WTC11 (cell line): ENCODE data around the gene GLT8D2. TPM values are rescaled to one million over a fixed set of nuclear protein-coding genes. Genes with fewer than 3 reads are reported as not detected.

Experiments
- ATAC-seq: fragments of 200-7000 bp; cut with Tn5 transposase; 2 replicates; pipeline ENCODE4 v1.10.0; 2021; ENCODE audit warnings: mild to moderate bottlenecking, moderate library complexity
- CTCF ChIA-PET: fragments of 300-600 bp; sonication (Branson Sonifier 250); formaldehyde crosslinking; loops from one replicate; lab custom pipeline; 2021; ENCODE audit warnings: antibody characterized with exemption; lab: Charles Lee
- POLR2A ChIA-PET: fragments of 350-600 bp; sonication (Branson Sonifier 250); formaldehyde crosslinking; loops from one replicate; lab custom pipeline; 2021; ENCODE audit warnings: antibody characterized with exemption; lab: Charles Lee
- DNase-seq: peaks from one replicate; pipeline ENCODE4 v3.0.0; 2021; ENCODE audit warnings: low spot score
- H3K27ac Mint-ChIP-seq: 2 replicates; pipeline ENCODE4 v1.8.0; 2021; ENCODE audit warnings: mixed read lengths
- H3K27me3 Mint-ChIP-seq: 2 replicates; pipeline ENCODE4 v1.8.0; 2021; ENCODE audit warnings: low read depth, mild to moderate bottlenecking, moderate library complexity, mixed read lengths
- H3K36me3 Mint-ChIP-seq: 2 replicates; pipeline ENCODE4 v1.8.0; 2021; ENCODE audit warnings: mixed read lengths
- H3K4me1 Mint-ChIP-seq: 2 replicates; pipeline ENCODE4 v1.8.0; 2022; ENCODE audit warnings: mixed read lengths
- H3K4me3 Mint-ChIP-seq: 2 replicates; pipeline ENCODE4 v1.8.0; 2021; ENCODE audit warnings: mild to moderate bottlenecking, moderate library complexity, mixed read lengths
- H3K9me3 Mint-ChIP-seq: 2 replicates; pipeline ENCODE4 v1.8.0; 2021; ENCODE audit warnings: mixed read lengths
- CREB1 ChIP-seq: sonication (generic); formaldehyde crosslinking; IDR thresholded peaks from 2 replicates; pipeline ENCODE4 v1.8.0; 2023; ENCODE audit warnings: mild to moderate bottlenecking, missing genetic modification reagents
- CREM ChIP-seq: sonication (generic); formaldehyde crosslinking; IDR thresholded peaks from 2 replicates; pipeline ENCODE4 v1.8.1; 2022; ENCODE audit warnings: mild to moderate bottlenecking, missing genetic modification reagents, moderate library complexity
- ELF4 ChIP-seq: sonication (generic); formaldehyde crosslinking; IDR thresholded peaks from 2 replicates; pipeline ENCODE4 v1.8.1; 2022; ENCODE audit warnings: low read depth, mild to moderate bottlenecking, moderate library complexity, missing genetic modification reagents
- ESRRA ChIP-seq: sonication (generic); formaldehyde crosslinking; IDR thresholded peaks from 2 replicates; pipeline ENCODE4 v1.8.1; 2022; ENCODE audit warnings: mild to moderate bottlenecking, missing genetic modification reagents, borderline replicate concordance
- GABPB1 ChIP-seq: sonication (generic); formaldehyde crosslinking; IDR thresholded peaks from 2 replicates; pipeline ENCODE4 v1.8.1; 2023; ENCODE audit warnings: mild to moderate bottlenecking, missing genetic modification reagents
- MYBL2 ChIP-seq: sonication (generic); formaldehyde crosslinking; IDR thresholded peaks from 2 replicates; pipeline ENCODE4 v1.8.1; 2023; ENCODE audit warnings: mild to moderate bottlenecking, moderate library complexity, missing genetic modification reagents
- NR3C1 ChIP-seq: sonication (generic); formaldehyde crosslinking; conservative IDR thresholded peaks from 2 replicates; pipeline ENCODE4 v1.8.1; 2023; ENCODE audit warnings: low read depth, mild to moderate bottlenecking, missing genetic modification reagents
- RORB ChIP-seq: fragments of 250-450 bp; sonication (Bioruptor Pico); IDR thresholded peaks from 2 replicates; pipeline ENCODE4 v1.9.0; 2021; ENCODE audit warnings: mild to moderate bottlenecking
- TEAD4 ChIP-seq: sonication (generic); formaldehyde crosslinking; IDR thresholded peaks from 2 replicates; pipeline ENCODE4 v1.8.0; 2022; ENCODE audit warnings: mild to moderate bottlenecking, missing genetic modification reagents
- TP53 ChIP-seq: sonication (generic); formaldehyde crosslinking; IDR thresholded peaks from 2 replicates; pipeline ENCODE4 v1.8.1; 2023; ENCODE audit warnings: mild to moderate bottlenecking, missing genetic modification reagents
- ZNF219 ChIP-seq: sonication (generic); formaldehyde crosslinking; IDR thresholded peaks from 2 replicates; pipeline ENCODE4 v1.8.0; 2023; ENCODE audit warnings: missing genetic modification reagents, mild to moderate bottlenecking, borderline replicate concordance
- ZNF396 ChIP-seq: fragments of 250-450 bp; sonication (Bioruptor Pico); IDR thresholded peaks from 2 replicates; pipeline ENCODE4 v1.8.0; 2021; ENCODE audit warnings: mild to moderate bottlenecking, moderate library complexity, borderline replicate concordance
- ZNF423 ChIP-seq: fragments of 250-450 bp; sonication (Bioruptor Pico); IDR thresholded peaks from 2 replicates; pipeline ENCODE4 v2.1.2; 2022; ENCODE audit warnings: mild to moderate bottlenecking, moderate library complexity
- total RNA-seq: library from RNA; stranded (reverse); gene quantifications from 3 replicates; pipeline ENCODE4 v1.2.3, GENCODE V29; 2021
- TF ChIP-seq, protein P1 (sequence below): sonication (generic); formaldehyde crosslinking; IDR thresholded peaks from 2 replicates; pipeline ENCODE4 v1.8.0; 2022; ENCODE audit warnings: mild to moderate bottlenecking, missing genetic modification reagents
- TF ChIP-seq, protein P2 (sequence below): sonication (generic); formaldehyde crosslinking; IDR thresholded peaks from 2 replicates; pipeline ENCODE4 v1.8.0; 2022; ENCODE audit warnings: mild to moderate bottlenecking, missing genetic modification reagents
- TF ChIP-seq, protein P3 (sequence below): sonication (generic); formaldehyde crosslinking; IDR thresholded peaks from 2 replicates; pipeline ENCODE4 v1.8.1; 2022; ENCODE audit warnings: low read depth, mild to moderate bottlenecking, moderate library complexity, missing genetic modification reagents, borderline replicate concordance

GLT8D2 gene
- total RNA-seq, 1 experiment from 2014 or later: 4.5 TPM

DNA sequence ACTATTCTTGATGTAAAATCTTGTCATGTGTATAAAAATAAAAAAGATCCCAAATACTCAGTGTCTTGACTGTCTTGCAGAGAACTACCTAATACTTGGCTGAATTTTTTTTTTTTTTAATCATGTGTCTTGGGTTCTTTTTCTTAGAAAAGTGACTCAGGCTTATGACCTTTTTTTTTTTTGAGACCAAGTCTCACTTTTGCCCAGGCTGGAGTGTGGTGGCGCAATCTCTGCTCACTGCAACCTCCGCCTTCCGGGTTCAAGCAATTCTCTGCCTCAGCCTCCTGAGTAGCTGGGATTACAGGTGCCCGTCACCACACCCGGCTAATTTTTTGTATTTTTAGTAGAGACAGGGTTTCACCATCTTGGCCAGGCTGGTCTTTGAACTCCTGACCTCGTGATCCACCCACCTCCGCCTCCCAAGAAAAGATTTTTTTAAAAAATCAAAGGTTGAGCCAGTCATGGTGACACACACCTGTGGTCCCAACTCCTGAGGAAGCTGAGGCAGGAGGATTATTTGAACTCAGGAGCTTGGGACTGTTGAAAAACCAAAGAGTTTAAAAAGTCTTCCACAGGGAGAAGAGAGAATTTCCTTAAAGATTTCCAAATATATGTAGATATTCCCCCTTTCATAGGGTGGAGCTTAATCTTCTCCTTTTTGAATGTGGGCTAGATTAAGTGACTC lies 102.0 kb downstream of the GLT8D2 start:
- CTCF ChIA-PET: interaction anchor here (0.7 kb wide), 1 partner anchor 373 kb away, joined by 4 read pairs; no protein-coding TSS in a partner anchor
- ATAC-seq: no peak
- no peak for DNase-seq
- Mint-ChIP-seq H3K27ac (peak overlapping the region; percentile 16; the same call in 1 of the 2 replicates), H3K36me3 (peaks cover 92% of the 10 kb centered on the region), H3K4me1 (no peaks in the 10 kb centered on the region), H3K27me3 (no peaks in the 10 kb centered on the region), H3K9me3 (no peaks in the 10 kb centered on the region)
- TF ChIP-seq MYBL2 (CRISPR knock-in tag) (no peak), NR3C1 (CRISPR knock-in tag) (no peak), ZNF219 (CRISPR knock-in tag) (no peak), GABPB1 (CRISPR knock-in tag) (no peak), ZNF396 (no peak), ELF4 (CRISPR knock-in tag) (no peak), RORB (CRISPR knock-in tag) (no peak), CREB1 (no peak), ESRRA (CRISPR knock-in tag) (no peak), ZNF423 (CRISPR knock-in tag) (no peak), TEAD4 (CRISPR knock-in tag) (no peak), TP53 (no peak), CREM (CRISPR knock-in tag) (no peak)
- TF ChIP-seq, protein P1, sequence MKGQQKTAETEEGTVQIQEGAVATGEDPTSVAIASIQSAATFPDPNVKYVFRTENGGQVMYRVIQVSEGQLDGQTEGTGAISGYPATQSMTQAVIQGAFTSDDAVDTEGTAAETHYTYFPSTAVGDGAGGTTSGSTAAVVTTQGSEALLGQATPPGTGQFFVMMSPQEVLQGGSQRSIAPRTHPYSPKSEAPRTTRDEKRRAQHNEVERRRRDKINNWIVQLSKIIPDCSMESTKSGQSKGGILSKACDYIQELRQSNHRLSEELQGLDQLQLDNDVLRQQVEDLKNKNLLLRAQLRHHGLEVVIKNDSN (CRISPR knock-in tag): no peak
- TF ChIP-seq, protein P2, sequence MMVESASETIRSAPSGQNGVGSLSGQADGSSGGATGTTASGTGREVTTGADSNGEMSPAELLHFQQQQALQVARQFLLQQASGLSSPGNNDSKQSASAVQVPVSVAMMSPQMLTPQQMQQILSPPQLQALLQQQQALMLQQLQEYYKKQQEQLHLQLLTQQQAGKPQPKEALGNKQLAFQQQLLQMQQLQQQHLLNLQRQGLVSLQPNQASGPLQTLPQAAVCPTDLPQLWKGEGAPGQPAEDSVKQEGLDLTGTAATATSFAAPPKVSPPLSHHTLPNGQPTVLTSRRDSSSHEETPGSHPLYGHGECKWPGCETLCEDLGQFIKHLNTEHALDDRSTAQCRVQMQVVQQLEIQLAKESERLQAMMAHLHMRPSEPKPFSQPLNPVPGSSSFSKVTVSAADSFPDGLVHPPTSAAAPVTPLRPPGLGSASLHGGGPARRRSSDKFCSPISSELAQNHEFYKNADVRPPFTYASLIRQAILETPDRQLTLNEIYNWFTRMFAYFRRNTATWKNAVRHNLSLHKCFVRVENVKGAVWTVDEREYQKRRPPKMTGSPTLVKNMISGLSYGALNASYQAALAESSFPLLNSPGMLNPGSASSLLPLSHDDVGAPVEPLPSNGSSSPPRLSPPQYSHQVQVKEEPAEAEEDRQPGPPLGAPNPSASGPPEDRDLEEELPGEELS: no peak
- TF ChIP-seq, protein P3, sequence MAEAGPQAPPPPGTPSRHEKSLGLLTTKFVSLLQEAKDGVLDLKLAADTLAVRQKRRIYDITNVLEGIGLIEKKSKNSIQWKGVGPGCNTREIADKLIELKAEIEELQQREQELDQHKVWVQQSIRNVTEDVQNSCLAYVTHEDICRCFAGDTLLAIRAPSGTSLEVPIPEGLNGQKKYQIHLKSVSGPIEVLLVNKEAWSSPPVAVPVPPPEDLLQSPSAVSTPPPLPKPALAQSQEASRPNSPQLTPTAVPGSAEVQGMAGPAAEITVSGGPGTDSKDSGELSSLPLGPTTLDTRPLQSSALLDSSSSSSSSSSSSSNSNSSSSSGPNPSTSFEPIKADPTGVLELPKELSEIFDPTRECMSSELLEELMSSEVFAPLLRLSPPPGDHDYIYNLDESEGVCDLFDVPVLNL (CRISPR knock-in tag): no peak
- TF ChIP-seq, all 79 proteins: peak for 0
- no peak overlapping the region for H3K4me3 Mint-ChIP-seq
- POLR2A ChIA-PET: interaction anchor here (0.7 kb wide), 1 partner anchor 138 kb away, joined by 8 read pairs; no protein-coding TSS in a partner anchor

- no peaks in the 10 kb centered on the region for H3K9me3 Mint-ChIP-seq
- H3K4me3 Mint-ChIP-seq: no peak overlapping the region
- no peak for TF ChIP-seq ESRRA (CRISPR knock-in tag)
- DNase-seq: no peak
- H3K36me3 Mint-ChIP-seq: peaks cover 98% of the 10 kb centered on the region
- H3K27ac Mint-ChIP-seq: no peak overlapping the region
- POLR2A ChIA-PET: no interaction called here
- ATAC-seq: no peak
- no peaks in the 10 kb centered on the region for H3K27me3 Mint-ChIP-seq
- H3K4me1 Mint-ChIP-seq: no peaks in the 10 kb centered on the region
- CTCF ChIA-PET: no interaction called here
Measured at GRCh38 chr12:103944964-103945363, 105.0 kb downstream of the GLT8D2 start.

Other genes starting within 250 kb of the GLT8D2 start
- 12.2 to 12.8 TPM (median 12.5 TPM) in 3 replicates for gene NT5DC3, start 209.0 kb downstream of the GLT8D2 start, total RNA-seq
- 711 to 864 TPM (median 761 TPM) in 3 replicates for gene HSP90B1, start 119.8 kb downstream of the GLT8D2 start, total RNA-seq
- gene TDG, start 84.3 kb downstream of the GLT8D2 start, total RNA-seq: 28.1 to 33.0 TPM (median 32.6 TPM) in 3 replicates
- gene HCFC2, start 14.3 kb upstream of the GLT8D2 start, total RNA-seq: 1.6 to 2.1 TPM (median 1.6 TPM) in 3 replicates
- 33.0 to 36.0 TPM (median 34.6 TPM) in 3 replicates for gene NFYB, start 88.0 kb upstream of the GLT8D2 start, total RNA-seq
- gene TXNRD1, start 165.6 kb upstream of the GLT8D2 start, total RNA-seq: 95.6 to 113 TPM (median 98.7 TPM) in 3 replicates